Stimulated activated CD8-positive, alpha-beta memory T cell treated with anti-CD3 and anti-CD28 coated beads, Interleukin-15, amount 100 ng/mL, for 4 hours (primary cell): ENCODE data around the gene PIP5K1A.
A peak's percentile ranks its signal among the peaks of the same experiment; 100 is the strongest.
"Not testable (repeated sequence)": the region's sequence is repeated elsewhere in the genome, so short reads cannot be mapped to it uniquely, and the experiment has no call there.

ENCODE experiments used
- DNase-seq, 2 donors: peaks; one replicate each; pipeline ENCODE4 v3.0.0-alpha.2; 2020; ENCODE audit warnings: low read depth in 2 of 2

The PIP5K1A gene

GRCh38 chr1:151254217-151255213 lies 56.2 kb downstream of the PIP5K1A start, which contains the start of gene PSMD4:
TSS of gene PSMD4 (plus strand) at chr1:151254734. CDS start at chr1:151254783, 49 bp downstream.
- peak; percentile 83 to 85 for DNase-seq

GRCh38 chr1:151255381-151255780 lies 57.0 kb downstream of the PIP5K1A start:
- DNase-seq, result no peak

- DNase-seq, result no peak
These were observed 61.0 kb downstream of the PIP5K1A start for GRCh38 chr1:151259351-151259750.

- DNase-seq, result no peak
These were observed 67.3 kb downstream of the PIP5K1A start for GRCh38 chr1:151265446-151266236.

GRCh38 chr1:151266315-151266714 lies 68.0 kb downstream of the PIP5K1A start:
- no peak for DNase-seq

- DNase-seq, result no peak
These were observed 68.5 kb downstream of the PIP5K1A start for GRCh38 chr1:151266821-151267220.

GRCh38 chr1:151267760-151268159 lies 69.4 kb downstream of the PIP5K1A start:
- DNase-seq, result no peak

- DNase-seq, result no peak
These were observed 75.6 kb downstream of the PIP5K1A start for GRCh38 chr1:151273924-151274466.

- DNase-seq, result not testable (repeated sequence)
These were observed 77.0 kb downstream of the PIP5K1A start for GRCh38 chr1:151275341-151275740.

GRCh38 chr1:151277249-151277648 lies 78.9 kb downstream of the PIP5K1A start:
- no peak for DNase-seq

- DNase-seq, result peak; percentile 88 to 89
These were observed 83.0 kb downstream of the PIP5K1A start for GRCh38 chr1:151281225-151281968.

- DNase-seq, result peak; percentile 95
These were observed 83.9 kb downstream of the PIP5K1A start, which contains the start of gene ZNF687 for GRCh38 chr1:151281969-151282882. TSS of gene ZNF687 (plus strand) at chr1:151282299. CDS start at chr1:151286292, 3,993 bp downstream.

- DNase-seq, result no peak
These were observed 84.8 kb downstream of the PIP5K1A start for GRCh38 chr1:151282883-151283725.

- no peak for DNase-seq
These were observed 85.7 kb downstream of the PIP5K1A start for GRCh38 chr1:151284013-151284577.

- DNase-seq, result no peak
These were observed 88.4 kb downstream of the PIP5K1A start for GRCh38 chr1:151286619-151287340.

GRCh38 chr1:151287341-151287699 lies 89.0 kb downstream of the PIP5K1A start:
- DNase-seq, result no peak

GRCh38 chr1:151287767-151288500 lies 89.6 kb downstream of the PIP5K1A start:
- DNase-seq, result no peak

GRCh38 chr1:151288502-151288901 lies 90.2 kb downstream of the PIP5K1A start:
- no peak for DNase-seq
